HG03064 (cell line): ENCODE data around the gene PYURF.

Experiments used
- ATAC-seq: cut with Tn5 transposase; IDR thresholded peaks from one replicate; pipeline ENCODE4 v1.9.1; 2021; ENCODE audit warnings: low read depth; ENCODE audit not compliant: unreplicated experiment

Gene PYURF

DNA sequence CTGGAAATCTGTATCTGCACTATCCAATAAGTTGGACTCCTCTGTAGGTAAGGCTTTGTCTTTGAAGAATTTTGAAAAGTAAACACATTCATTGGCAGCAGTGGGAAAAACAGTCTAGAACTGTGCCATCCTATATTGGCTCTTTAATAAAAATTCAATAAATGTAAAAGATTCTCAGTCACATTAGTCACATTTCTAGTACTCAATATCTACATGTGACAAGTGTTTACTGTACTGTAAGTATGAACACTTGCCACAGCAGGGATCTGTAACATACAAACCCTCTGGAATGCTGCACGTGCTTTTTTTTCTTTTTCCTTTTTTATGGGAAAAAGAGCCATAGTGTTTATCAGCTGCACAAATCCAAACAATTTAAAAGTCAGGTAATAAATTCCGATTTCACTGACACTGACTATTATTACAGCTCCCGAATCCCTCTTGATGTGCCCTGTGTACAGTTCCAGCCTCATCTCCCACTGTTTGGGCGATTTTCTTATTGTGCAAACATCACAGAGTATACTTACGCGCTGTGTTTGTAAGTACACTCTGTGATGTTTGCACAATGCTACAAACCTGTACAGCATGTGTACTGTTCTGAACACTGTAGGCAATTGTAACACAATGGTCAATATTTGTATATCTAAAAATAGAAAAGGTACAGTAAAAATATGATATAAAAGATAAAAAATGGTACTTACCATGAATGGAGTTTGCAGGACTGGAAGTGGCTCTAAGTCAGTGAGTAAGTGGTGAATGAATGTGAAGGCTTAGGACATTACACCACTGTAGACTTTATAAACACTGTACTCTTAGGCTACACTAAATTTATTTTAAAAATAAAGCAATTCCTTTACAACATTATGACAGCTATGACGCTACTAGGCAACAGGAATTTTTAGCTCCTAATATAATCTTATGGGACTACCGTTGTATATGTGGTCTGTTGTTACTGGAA, 8.7 kb downstream of the PYURF start:
- ATAC-seq, result no peak

DNA sequence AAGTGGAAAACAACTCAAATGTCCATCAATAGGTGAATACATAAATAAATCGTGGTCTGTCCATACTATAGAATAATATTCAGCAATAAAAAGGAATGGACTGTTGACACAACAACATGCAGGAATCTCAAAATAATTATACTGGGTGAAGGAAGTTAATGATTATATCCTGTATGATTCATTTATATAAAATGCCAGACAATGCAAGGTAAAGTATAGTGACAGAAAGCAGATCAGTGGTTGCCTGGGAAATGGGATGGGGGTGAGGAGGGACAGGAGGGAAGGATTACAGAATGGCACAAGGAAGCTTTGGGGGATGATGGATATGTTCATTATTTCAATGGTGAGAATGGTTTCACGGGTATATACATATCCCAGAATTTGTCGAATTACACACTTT, 12.3 kb downstream of the PYURF start:
- ATAC-seq, result no peak

DNA sequence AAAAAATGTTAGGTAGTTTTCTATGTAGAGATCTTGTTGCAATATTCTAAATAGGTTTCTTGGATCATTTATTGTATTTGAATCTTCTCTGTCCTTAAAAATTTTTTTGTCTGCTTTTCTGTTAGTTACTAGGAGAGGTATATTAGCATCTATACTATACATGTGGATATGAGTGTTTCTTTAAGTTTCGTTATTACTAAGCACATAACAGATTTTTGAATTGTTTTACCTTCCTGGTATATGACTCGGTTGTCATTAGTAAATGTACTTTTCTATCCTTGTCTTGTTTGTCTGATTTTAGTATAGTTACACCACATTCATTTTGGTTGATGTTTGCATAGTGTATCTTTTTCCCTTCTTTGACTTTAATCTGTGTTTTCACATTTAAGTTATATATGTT, 20.2 kb downstream of the PYURF start:
- no peak for ATAC-seq

DNA sequence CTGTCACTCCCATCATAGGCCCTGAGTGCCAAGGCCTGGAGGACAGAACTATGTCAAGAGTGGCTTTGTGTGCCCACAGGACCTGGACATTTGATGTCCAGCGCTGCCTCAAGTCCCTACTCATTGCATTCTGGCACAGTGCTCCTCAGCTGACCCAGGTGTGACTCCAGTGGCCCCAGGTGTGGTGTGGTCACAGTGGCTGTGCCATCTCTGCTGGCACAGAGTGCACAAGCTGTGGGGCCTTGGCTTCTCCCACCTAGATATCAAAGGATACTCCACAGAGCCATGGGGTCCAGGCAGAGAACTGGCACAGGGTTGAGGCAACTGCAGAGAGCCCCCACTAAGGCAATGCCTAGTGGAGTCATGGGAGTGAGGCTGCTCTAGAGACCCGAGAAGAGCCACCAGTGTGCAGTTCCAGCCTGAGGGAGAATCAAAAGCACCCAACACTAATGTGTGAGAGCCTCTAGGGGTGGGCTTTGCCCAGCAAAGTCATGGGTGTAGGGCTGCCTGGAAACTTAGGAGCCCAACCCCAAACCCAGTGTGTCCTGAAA, 25.6 kb downstream of the PYURF start:
- no peak for ATAC-seq

DNA sequence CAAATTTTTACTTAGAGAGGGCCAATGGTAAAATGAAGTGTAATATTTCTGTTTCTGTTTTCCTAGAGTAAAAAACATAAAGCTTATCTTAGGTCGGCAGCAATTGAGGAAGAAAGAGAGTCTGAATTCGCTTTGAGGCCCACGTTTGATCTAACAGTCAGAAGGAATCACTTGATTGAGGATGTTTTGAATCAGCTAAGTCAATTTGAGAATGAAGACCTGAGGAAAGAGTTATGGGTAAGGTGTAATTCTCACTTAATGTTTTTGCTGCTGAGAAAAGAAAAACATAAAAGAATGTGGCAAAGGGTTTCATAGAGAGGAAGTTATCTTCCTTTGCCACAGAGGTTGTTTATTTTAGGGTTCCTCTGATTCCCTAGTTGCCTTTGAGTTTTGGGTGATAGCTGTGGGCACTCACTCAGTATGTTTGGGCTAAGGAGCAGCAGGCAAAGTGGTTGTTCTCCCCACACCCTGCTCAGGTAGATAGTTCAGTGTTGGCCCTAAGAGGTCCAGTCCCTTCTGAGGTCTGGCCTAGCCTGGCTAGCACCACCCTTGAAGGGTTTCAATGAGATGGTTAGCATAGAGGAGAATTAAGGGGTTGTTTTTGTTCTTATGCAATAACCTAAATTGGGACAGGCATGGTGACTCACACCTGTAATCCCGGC, 34.3 kb downstream of the PYURF start:
- ATAC-seq, result no peak

DNA sequence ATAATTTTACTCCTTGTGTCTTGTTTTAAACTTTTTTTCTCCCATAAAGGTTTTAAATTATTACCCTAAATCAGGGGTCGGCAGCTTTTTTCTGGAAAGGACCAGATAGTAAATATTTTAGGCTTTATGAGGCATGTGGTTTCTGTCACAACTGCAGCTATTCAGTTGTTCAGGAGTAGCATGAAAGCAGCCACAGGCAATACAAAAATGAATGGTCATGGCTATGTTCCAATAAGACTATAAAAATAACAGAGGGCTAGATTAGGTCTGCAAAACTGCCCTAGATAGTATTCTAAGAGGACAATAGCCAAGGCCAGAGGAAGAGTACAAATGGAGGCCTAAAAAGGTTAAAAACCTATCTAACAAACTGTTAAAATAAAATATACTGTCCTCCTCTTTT, 42.0 kb downstream of the PYURF start:
- no peak for ATAC-seq

DNA sequence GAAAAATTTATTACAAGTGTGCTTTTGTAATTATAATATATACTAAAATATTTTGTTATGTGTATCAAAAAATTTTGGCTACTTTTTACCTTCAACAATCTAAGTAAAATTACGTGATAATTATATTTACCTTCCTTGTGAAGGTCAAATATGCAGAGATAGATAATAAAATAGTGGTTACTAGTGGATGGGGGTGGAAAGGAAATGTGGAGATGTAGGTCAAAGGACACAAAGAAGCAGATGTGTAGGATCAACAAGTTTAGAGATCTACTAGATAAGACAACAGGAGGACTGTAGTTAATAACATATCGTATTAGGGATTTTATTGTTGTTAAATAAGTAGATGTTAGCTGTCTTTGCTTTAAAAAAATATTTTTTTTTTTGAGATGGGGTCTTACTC, 45.3 kb downstream of the PYURF start:
- ATAC-seq, result no peak

DNA sequence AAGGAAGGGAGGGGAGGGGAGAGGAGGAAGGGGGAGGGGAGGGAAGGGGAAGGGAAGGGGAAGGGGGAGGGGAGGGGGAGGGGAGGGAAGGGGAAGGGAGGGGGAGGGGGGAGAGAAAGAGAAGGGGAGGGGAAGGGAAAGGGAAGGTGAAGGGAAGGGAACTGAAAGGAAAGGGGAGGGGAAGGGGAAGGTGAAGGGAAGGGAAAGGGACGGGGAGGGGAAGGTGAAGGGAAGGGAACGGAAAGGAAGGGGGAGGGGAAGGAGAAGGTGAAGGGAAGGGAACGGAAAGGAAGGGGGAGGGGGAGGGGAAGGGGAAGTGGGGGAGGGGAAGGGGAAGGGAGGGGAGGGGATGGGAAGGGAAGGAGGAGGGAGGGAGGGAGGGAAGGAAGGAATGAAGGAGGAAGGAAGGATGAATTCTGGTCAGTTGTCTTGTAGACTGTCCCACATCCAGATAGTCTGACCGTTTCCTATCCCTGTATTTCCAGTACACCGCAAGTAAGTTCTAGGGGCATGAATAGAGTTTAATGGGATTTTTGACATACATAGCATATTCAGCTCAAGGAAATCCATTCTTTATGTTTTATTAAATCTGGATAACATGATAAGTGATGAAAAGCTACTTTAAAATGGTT, 46.2 kb downstream of the PYURF start:
- no peak for ATAC-seq
